ENCODE results near the gene TUBA4B.

The TUBA4B gene

GRCh38 chr2:219218732-219219701, 34.0 kb upstream of the TUBA4B start, which contains the start of gene ABCB6:
Gene ABCB6 (minus strand): TSS chr2:219218958. CDS start chr2:219218673, 285 bp downstream.
- DNase-seq: peak; percentile 93

GRCh38 chr2:219219784-219220532, 33.1 kb upstream of the TUBA4B start:
- no peak for DNase-seq

DNA sequence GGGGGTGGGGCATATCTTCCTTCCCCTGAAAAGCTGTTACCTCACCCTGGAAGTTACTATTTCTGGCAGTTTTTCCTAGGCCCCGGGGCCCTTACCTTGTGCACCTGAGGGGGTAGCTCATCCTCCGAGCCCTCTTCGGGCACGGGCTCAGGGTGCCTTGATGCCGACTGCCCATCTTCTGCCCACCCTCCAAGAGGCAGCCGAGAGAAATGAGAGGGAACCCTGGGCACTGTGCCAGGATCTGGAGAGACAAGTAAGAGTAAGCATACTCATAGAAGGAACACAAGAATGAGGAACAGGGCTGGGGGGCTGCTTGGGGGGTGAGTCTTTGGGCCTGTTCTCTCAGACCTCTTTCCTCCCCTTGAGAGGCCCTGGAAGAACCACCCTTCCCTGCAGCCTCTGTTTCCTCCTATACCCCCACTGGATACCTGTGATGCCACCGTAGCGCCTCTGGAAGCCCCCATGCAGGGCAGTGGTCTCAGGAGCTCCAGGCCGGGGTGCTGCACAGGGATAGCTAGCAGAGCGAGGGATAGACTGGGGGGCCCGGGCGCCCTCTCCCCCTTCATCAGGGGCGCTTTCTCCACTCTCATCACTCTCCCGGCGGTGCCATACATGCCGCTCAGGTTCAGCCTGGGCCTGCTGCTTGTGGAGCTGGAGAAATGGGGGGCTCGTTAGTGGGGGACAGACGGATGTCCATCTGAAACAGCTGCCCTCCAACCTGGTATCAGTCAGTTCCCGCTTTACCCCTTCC, 32.2 kb upstream of the TUBA4B start:
- no peak for DNase-seq

DNA sequence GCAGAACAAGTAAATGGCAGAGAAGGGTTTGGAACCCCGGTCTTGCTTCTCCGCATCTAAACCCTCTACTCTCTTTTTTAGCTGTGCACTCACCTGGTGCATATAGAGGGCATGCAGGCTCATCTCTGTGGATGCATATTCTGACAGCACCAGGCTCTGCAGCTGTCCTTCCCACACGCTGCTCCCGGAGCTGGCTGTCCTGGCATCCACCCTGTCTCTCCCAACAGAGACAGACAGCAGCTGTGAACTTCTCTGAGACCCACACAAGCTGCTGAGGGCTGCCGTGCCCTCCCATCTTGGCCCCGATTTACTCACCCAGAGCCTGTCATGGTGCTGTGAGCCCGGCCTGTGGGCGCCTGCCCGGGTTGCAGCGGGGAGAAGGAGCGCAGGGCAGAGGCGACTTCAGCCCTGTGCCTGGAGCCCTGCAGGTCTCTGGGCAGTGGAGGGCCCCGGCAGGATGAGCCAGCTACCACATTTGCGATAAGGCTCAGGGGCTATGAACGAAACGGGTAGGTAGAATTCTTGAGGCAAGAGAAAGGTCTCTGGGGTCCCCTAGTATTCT, 31.0 kb upstream of the TUBA4B start:
- no peak for DNase-seq

DNA sequence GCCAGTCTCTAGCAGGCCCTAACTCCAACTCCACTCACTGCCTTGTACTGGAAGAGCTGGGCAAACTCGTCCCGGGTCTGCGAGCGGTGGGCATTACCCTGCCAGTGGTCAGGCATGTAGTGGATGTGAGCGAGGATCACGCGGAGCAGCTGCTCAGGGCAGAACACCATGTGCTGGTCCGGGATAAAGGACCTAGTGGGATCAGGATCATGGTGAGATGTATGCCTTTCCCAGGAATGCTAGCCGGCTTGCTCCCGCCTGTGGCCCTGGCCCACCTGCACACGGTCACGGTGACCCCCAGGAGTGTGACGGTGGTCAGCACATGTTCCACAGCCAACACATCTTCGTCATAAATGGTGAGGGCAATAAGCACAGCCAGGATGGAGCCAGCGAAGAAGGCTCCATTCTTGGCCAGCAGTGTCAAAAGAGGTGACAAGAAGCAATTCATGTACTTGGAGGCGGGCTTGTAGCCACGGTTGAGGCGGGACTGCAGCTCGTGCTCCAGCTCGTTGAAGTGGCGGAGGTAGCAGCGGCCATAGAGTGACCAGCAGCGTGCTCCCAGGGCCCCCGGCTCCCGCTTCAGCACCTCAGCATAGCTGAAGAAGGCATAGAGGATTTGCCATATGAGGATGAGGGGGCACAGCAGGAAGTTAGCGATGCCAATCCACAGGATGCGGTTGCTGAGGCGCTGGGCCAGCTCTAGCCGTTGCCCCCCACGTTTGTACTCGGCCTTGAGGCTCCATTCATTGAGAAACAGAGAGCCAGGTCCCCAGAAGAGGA, 29.0 kb upstream of the TUBA4B start:
- DNase-seq: no peak

- DNase-seq: no peak
Observed at GRCh38 chr2:219225350-219225749, 27.7 kb upstream of the TUBA4B start.

- peak; percentile 17 for DNase-seq
Observed at GRCh38 chr2:219228041-219228910, 24.8 kb upstream of the TUBA4B start.

GRCh38 chr2:219228911-219229304, 24.1 kb upstream of the TUBA4B start:
- DNase-seq: no peak

- DNase-seq: peak; percentile 99
Observed at GRCh38 chr2:219229305-219230058, 23.6 kb upstream of the TUBA4B start, which contains the start of the genes ANKZF1 and ATG9A. Gene ANKZF1 (plus strand): TSS chr2:219229806. CDS start chr2:219230258, 452 bp downstream. Gene ATG9A (minus strand): TSS chr2:219229636. CDS start chr2:219228024, 1,612 bp downstream.

DNA sequence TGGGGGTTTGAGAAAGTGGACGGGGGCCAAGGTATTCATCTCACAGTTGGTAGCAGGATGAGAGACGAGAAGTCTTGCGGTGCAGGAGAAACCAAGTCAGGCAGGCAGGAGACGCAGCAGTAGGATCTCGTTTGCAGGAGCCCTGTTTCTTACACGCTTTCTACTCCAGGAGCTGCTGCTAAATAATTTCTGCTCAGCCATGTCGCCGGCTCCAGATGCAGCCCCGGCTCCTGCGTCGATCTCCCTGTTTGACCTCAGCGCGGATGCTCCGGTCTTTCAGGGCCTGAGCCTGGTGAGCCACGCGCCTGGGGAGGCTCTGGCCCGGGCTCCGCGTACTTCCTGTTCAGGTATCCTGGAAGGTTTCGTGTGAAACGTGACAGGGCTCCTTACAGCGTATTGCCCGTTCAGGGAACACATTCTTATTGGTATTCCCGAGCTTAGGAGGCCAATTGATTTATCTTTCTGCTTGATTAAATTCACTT, 22.9 kb upstream of the TUBA4B start:
- DNase-seq: peak; percentile 57

GRCh38 chr2:219234331-219234730, 18.7 kb upstream of the TUBA4B start:
- DNase-seq: no peak

DNA sequence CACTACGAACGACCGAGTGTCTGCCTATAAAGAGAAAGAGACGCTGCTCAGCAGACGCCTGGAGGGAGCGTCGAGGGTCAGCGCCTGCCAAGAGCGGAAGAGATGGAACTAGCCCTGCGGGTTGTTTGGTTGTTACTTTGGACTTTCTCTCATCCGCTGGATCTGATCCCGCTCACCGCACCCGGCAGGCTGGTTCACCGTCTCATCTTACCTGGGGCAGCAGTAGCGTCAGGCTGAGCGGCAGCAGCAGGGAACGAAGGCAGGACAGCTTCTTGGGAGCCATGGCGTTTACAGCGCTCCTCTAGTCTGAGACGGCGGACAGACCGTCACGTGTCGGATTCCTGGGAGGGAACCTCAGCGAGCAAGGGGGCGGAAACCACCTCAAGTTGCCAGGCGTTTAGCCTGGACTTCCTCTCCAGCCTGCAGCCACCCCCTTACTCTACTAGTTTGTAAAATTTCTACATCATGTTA, 9.7 kb upstream of the TUBA4B start:
- DNase-seq: no peak

GRCh38 chr2:219244789-219245147, 8.3 kb upstream of the TUBA4B start:
- no peak for DNase-seq

GRCh38 chr2:219245148-219245898, 7.7 kb upstream of the TUBA4B start, which contains the start of the genes GLB1L and STK16:
Gene GLB1L (minus strand): TSS chr2:219245444. CDS start chr2:219243573, 1,871 bp downstream.
Gene STK16 (plus strand): TSS chr2:219245479. CDS start chr2:219246000, 521 bp downstream.
- peak; percentile 88 for DNase-seq

GRCh38 chr2:219245899-219246230, 7.2 kb upstream of the TUBA4B start:
- DNase-seq: peak; percentile 15

GRCh38 chr2:219246559-219246958, 6.5 kb upstream of the TUBA4B start:
- DNase-seq: no peak

GRCh38 chr2:219247678-219248642, 5.1 kb upstream of the TUBA4B start:
- peak; percentile 79 for DNase-seq
